Liver (tissue), 9 donors: ENCODE measurements around the gene TMEM140. TPM values are rescaled to one million over a fixed set of nuclear protein-coding genes. Genes with fewer than 3 reads are reported as not detected.

Source experiments
- DNase-seq: peaks from one replicate; pipeline ENCODE4 v3.0.0-alpha.2; 2017; ENCODE audit warnings: low spot score
- H3K27ac ChIP-seq, 2 donors: one replicate each; pipeline ENCODE4 v1.7.0; 2013; ENCODE audit warnings: inconsistent platforms in 2 of 2, low read length in 2 of 2, control low read depth in 1 of 2, low read depth in 1 of 2, mild to moderate bottlenecking in 1 of 2
- H3K27me3 ChIP-seq, 4 donors: one replicate each; pipeline versions ENCODE4 v1.6.1 to v1.7.0; 2013; ENCODE audit warnings: low read length in 3 of 4, inconsistent platforms in 1 of 4, mild to moderate bottlenecking in 1 of 4, moderate library complexity in 1 of 4; ENCODE audit not compliant: control insufficient read depth in 4 of 4, insufficient read depth in 4 of 4
- H3K36me3 ChIP-seq, 4 donors: one replicate each; pipeline versions ENCODE4 v1.6.1 to v1.7.0; 2013; ENCODE audit warnings: low read length in 3 of 4, mild to moderate bottlenecking in 3 of 4, low read depth in 1 of 4, moderate library complexity in 1 of 4; ENCODE audit not compliant: control insufficient read depth in 4 of 4, insufficient read depth in 3 of 4
- H3K4me1 ChIP-seq, 4 donors: one replicate each; pipeline versions ENCODE4 v1.6.1 to v1.7.0; 2013; ENCODE audit warnings: low read length in 3 of 4, mild to moderate bottlenecking in 3 of 4, moderate library complexity in 1 of 4; ENCODE audit not compliant: control insufficient read depth in 4 of 4, insufficient read depth in 4 of 4
- H3K4me3 ChIP-seq, 3 donors: one replicate each; pipeline versions ENCODE4 v1.6.1 to v1.7.0; 2013; ENCODE audit warnings: low read length in 3 of 3, control low read depth in 1 of 3, low read depth in 1 of 3, mild to moderate bottlenecking in 1 of 3
- H3K9ac ChIP-seq, 2 donors: one replicate each; pipeline ENCODE4 v1.7.0; 2013; ENCODE audit warnings: low read length in 2 of 2, mild to moderate bottlenecking in 2 of 2, moderate library complexity in 2 of 2, control low read depth in 1 of 2, low read depth in 1 of 2
- H3K9me3 ChIP-seq, 4 donors: one replicate each; pipeline versions ENCODE4 v1.6.1 to v1.7.0; 2013; ENCODE audit warnings: low read length in 3 of 4; ENCODE audit not compliant: control insufficient read depth in 4 of 4
- CTCF ChIP-seq: fragments of 150-350 bp; IDR thresholded peaks from 2 replicates; pipeline ENCODE4 v1.5.1; 2017; ENCODE audit warnings: improper control_type of control experiment, low read depth, low read length; ENCODE audit not compliant: missing input control
- EGR1 ChIP-seq, 2 donors: IDR thresholded peaks; 2 replicates each; pipeline ENCODE4 v1.6.1; 2016 to 2018; ENCODE audit warnings: antibody characterized with exemption in 2 of 2, low read depth in 2 of 2
- FOXA1 ChIP-seq: IDR thresholded peaks from 2 replicates; pipeline ENCODE4 v1.6.1; 2016; ENCODE audit warnings: antibody characterized with exemption
- FOXA2 ChIP-seq: IDR thresholded peaks from 2 replicates; pipeline ENCODE4 v1.6.1; 2016; ENCODE audit warnings: antibody characterized with exemption
- GABPA ChIP-seq, 2 donors: IDR thresholded peaks in 1 of 2; conservative IDR thresholded peaks in 1 of 2; 2 replicates each; pipeline ENCODE4 v1.6.1; 2016; ENCODE audit warnings: antibody characterized with exemption in 2 of 2, mild to moderate bottlenecking in 1 of 2, moderate library complexity in 1 of 2
- HNF4A ChIP-seq, 2 donors: conservative IDR thresholded peaks; 2 replicates each; pipeline ENCODE4 v1.6.1; 2016; ENCODE audit warnings: antibody characterized with exemption in 2 of 2, mild to moderate bottlenecking in 2 of 2
- HNF4G ChIP-seq: IDR thresholded peaks from 2 replicates; pipeline ENCODE4 v1.6.1; 2016; ENCODE audit warnings: antibody characterized with exemption
- JUND ChIP-seq, 2 donors: IDR thresholded peaks; 2 replicates each; pipeline ENCODE4 v1.6.1; 2016; ENCODE audit warnings: antibody characterized with exemption in 2 of 2
- MAX ChIP-seq: IDR thresholded peaks from 2 replicates; pipeline ENCODE4 v1.6.1; 2016; ENCODE audit warnings: antibody characterized with exemption
- NR2F2 ChIP-seq: IDR thresholded peaks from 2 replicates; pipeline ENCODE4 v1.6.1; 2016; ENCODE audit warnings: antibody characterized with exemption
- RAD21 ChIP-seq, 2 donors: IDR thresholded peaks; 2 replicates each; pipeline ENCODE4 v1.6.1; 2016; ENCODE audit warnings: antibody characterized with exemption in 2 of 2, mild to moderate bottlenecking in 2 of 2
- REST ChIP-seq: IDR thresholded peaks from 2 replicates; pipeline ENCODE4 v1.6.1; 2016; ENCODE audit warnings: antibody characterized with exemption, mild to moderate bottlenecking
- RXRA ChIP-seq, 2 donors: IDR thresholded peaks; 2 replicates each; pipeline ENCODE4 v1.6.1; 2017 to 2018; ENCODE audit warnings: antibody characterized with exemption in 2 of 2, mild to moderate bottlenecking in 1 of 2
- TAF1 ChIP-seq: conservative IDR thresholded peaks from 2 replicates; pipeline ENCODE4 v1.6.1; 2016; ENCODE audit warnings: antibody characterized with exemption, mild to moderate bottlenecking
- YY1 ChIP-seq: IDR thresholded peaks from 2 replicates; pipeline ENCODE4 v1.6.1; 2016; ENCODE audit warnings: antibody characterized with exemption, mild to moderate bottlenecking
- ZBTB33 ChIP-seq: IDR thresholded peaks from 2 replicates; pipeline ENCODE4 v1.6.1; 2016; ENCODE audit warnings: antibody characterized with exemption
- WGBS: extraction: QIAGEN DNeasy Blood & Tissue Kit; methylation state at CpG from one replicate; pipeline ENCODE4 v1.1.7; 2013; 5-methylcytosine and 5-hydroxymethylcytosine counted together
- polyA plus RNA-seq, 2 donors: library from polyadenylated mRNA; stranded (reverse) in 1 of 2; unstranded in 1 of 2; fragments of 200-250 nt in 1 of 2; fragments of >200 nt in 1 of 2; fragmentation: Nextera tagmentation in 1 of 2; extraction: Ambion mirVana in 1 of 2; gene quantifications; one replicate each; pipeline versions ENCODE4 v1.2.1 to v1.2.3, GENCODE V29; 2013 to 2015
- total RNA-seq, 2 donors: library from RNA; depleted of rRNA; stranded (reverse); fragments of >200 nt; gene quantifications; one replicate each; pipeline ENCODE4 v1.2.3, GENCODE V29; 2014
- donor health status: healthy.
- donor health status: healthy.
- donor health status: healthy.
- donor health status: healthy.
- donor health status: healthy.

Gene TMEM140
- total and polyA plus RNA-seq, 4 donors = 22.3 to 34.3 (median 25.9) TPM

- Histone ChIP-seq H3K27ac (no peak overlapping the region), H3K4me1 (no peaks in the 10 kb centered on the region), H3K27me3 (no peaks in the 10 kb centered on the region), H3K9ac (no peak overlapping the region), H3K4me3 (no peak overlapping the region), H3K36me3 (peaks cover 19 to 68% (median 41%) of the 10 kb centered on the region in 4 donors), H3K9me3 (no peaks in the 10 kb centered on the region)
- WGBS = 95% methylated on average over 4 of the region's 4 CpGs
- no peak for DNase-seq
- TF ChIP-seq HNF4A (conservative IDR thresholded peaks at IDR 0.05) (no peak), YY1 (no peak), MAX (no peak), GABPA (IDR thresholded peaks at IDR 0.05 in 1 of 2, conservative IDR thresholded peaks at IDR 0.05 in 1 of 2) (no peak), FOXA1 (no peak), TAF1 (no peak), REST (no peak)
These were observed 47.3 kb downstream of the TMEM140 start for GRCh38 chr7:135195156-135195555.

- no peak overlapping the region for H3K27ac ChIP-seq
- no peak for DNase-seq
- H3K4me1 ChIP-seq = no peaks in the 10 kb centered on the region
- no peaks in the 10 kb centered on the region for H3K9me3 ChIP-seq
- no peak for TF ChIP-seq RAD21 (IDR thresholded peaks at IDR 0.05)
- TF ChIP-seq HNF4A (conservative IDR thresholded peaks at IDR 0.05) = no peak
- TF ChIP-seq HNF4G = no peak
- TF ChIP-seq JUND (IDR thresholded peaks at IDR 0.05) = no peak
- no peak for TF ChIP-seq TAF1
- TF ChIP-seq MAX = no peak
- TF ChIP-seq NR2F2 = no peak
- no peak for TF ChIP-seq EGR1 (IDR thresholded peaks at IDR 0.05; ENCODE audit: low read depth in 2 of 2)
- TF ChIP-seq GABPA (IDR thresholded peaks at IDR 0.05 in 1 of 2, conservative IDR thresholded peaks at IDR 0.05 in 1 of 2) = no peak
- TF ChIP-seq ZBTB33 = no peak
- no peak for TF ChIP-seq RXRA (IDR thresholded peaks at IDR 0.05)
- no peak for TF ChIP-seq FOXA2
- TF ChIP-seq YY1 = no peak
- no peak for TF ChIP-seq CTCF
- peaks cover 19 to 68% (median 45%) of the 10 kb centered on the region in 4 donors for H3K36me3 ChIP-seq
- WGBS = 97% methylated on average over 14 of the region's 14 CpGs
- no peak overlapping the region for H3K4me3 ChIP-seq
- H3K27me3 ChIP-seq = no peaks in the 10 kb centered on the region
- no peak overlapping the region for H3K9ac ChIP-seq
These were observed 48.2 kb downstream of the TMEM140 start for GRCh38 chr7:135195968-135196629.
